ENCODE data around the gene WBP2. TPM values are rescaled to one million over a fixed set of nuclear protein-coding genes. Genes with fewer than 3 reads are reported as not detected.
"Not testable (repeated sequence)": the region's sequence is repeated elsewhere in the genome, so short reads cannot be mapped to it uniquely, and the experiment has no call there.

WBP2 gene
- total RNA-seq, 2 experiments from 2014 or later = 79.1 to 80.6 TPM

DNA sequence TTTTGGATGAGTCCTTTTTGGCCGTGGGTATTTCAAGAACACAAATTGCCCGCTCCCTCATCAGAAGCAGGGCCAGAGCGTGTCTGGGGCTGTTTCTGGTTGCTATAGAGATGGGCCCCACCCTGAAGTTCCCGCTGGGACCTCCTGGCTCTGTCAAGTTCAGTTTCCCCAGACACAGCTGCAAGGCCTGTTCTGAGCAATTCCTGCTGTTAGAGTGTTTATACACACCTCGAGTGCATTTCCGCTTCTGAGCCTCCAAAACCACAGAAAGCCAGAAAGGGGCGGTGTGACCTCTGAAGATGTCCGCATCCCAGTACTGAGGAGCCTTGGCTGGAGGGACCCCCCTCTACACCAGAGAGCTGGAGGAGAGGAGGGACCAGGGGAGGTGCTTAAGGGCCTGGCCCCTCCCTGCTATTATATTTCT lies 9.3 kb upstream of the WBP2 start:
- Mint-ChIP-seq H3K9me3 (no peaks in the 10 kb centered on the region), H3K4me1 (ENCODE audit: low read depth) (peaks cover 25% of the 10 kb centered on the region), H3K27ac (peak overlapping the region; percentile 70), H3K4me3 (peak overlapping the region; percentile 24), H3K36me3 (no peaks in the 10 kb centered on the region), H3K27me3 (no peaks in the 10 kb centered on the region)
- intact Hi-C loops (cut with micrococcal nuclease) = loop anchor here (1.0 to 2.0 kb wide), 3 partner anchors 9 to 30 kb away; partner anchors contain the start of gene WBP2
- CTCF ChIA-PET = interaction anchor here (0.7 kb wide), 1 partner anchor 12 kb away, joined by 3 read pairs; no protein-coding TSS in a partner anchor
- POLR2A ChIA-PET = interaction anchor here (1.1 to 1.6 kb wide), 4 partner anchors 9 to 20 kb away, joined by 3 to 9 read pairs (median 4); partner anchors contain the start of genes UNC13D and WBP2
- peak; percentile 75 for DNase-seq

GRCh38 chr17:75861927-75862317 lies 6.8 kb upstream of the WBP2 start:
- ChIA-PET CTCF (interaction anchor here (0.5 to 7.1 kb wide), 17 partner anchors 12 to 647 kb away, joined by 3 to 111 read pairs (median 8); partner anchors contain the start of genes TRIM47, TRIM65 and UNC13D), POLR2A (interaction anchor here (1.1 kb wide), 1 partner anchor 13 kb away, joined by 3 read pairs; no protein-coding TSS in a partner anchor)
- Mint-ChIP-seq H3K36me3 (no peaks in the 10 kb centered on the region), H3K9me3 (no peaks in the 10 kb centered on the region), H3K27ac (no peak overlapping the region), H3K27me3 (no peaks in the 10 kb centered on the region), H3K4me1 (ENCODE audit: low read depth) (peaks cover 37% of the 10 kb centered on the region), H3K4me3 (no peak overlapping the region)
- intact Hi-C loops (cut with micrococcal nuclease) = no loop called here
- no peak for DNase-seq

GRCh38 chr17:75859358-75859757 lies 4.2 kb upstream of the WBP2 start:
- peaks cover 35% of the 10 kb centered on the region for H3K4me1 Mint-ChIP-seq (ENCODE audit: low read depth)
- H3K9me3 Mint-ChIP-seq, H3K27ac Mint-ChIP-seq, H3K4me3 Mint-ChIP-seq, H3K27me3 Mint-ChIP-seq, H3K36me3 Mint-ChIP-seq: not testable (repeated sequence)
- peak; percentile 46 for DNase-seq
- intact Hi-C loops (cut with micrococcal nuclease) = loop anchor here (2.0 kb wide), 1 partner anchor 17 kb away; no protein-coding TSS in a partner anchor
- POLR2A ChIA-PET = interaction anchor here (0.9 to 1.6 kb wide), 3 partner anchors 16 to 49 kb away, joined by 3 to 5 read pairs (median 4); no protein-coding TSS in a partner anchor
- CTCF ChIA-PET = interaction anchor here (0.7 to 7.1 kb wide), 5 partner anchors 11 to 95 kb away, joined by 3 to 111 read pairs (median 8); partner anchors contain the start of gene TRIM47

- Mint-ChIP-seq H3K36me3 (peaks cover 2% of the 10 kb centered on the region), H3K9me3 (no peaks in the 10 kb centered on the region), H3K27ac (peak overlapping the region; percentile 86), H3K4me1 (ENCODE audit: low read depth) (peaks cover 38% of the 10 kb centered on the region), H3K27me3 (no peaks in the 10 kb centered on the region), H3K4me3 (no peak overlapping the region)
- ChIA-PET CTCF (interaction anchor here (0.7 to 3.7 kb wide), 19 partner anchors 8 to 221 kb away, joined by 3 to 45 read pairs (median 5); partner anchors contain the start of genes GALK1, TRIM47, TRIM65 and UNC13D), POLR2A (interaction anchor here (1.0 to 3.3 kb wide), 11 partner anchors 8 to 103 kb away, joined by 4 to 26 read pairs (median 5); partner anchors contain the start of genes TRIM65 and UNC13D)
- DNase-seq = no peak
- intact Hi-C loops (cut with micrococcal nuclease) = no loop called here
Measured at GRCh38 chr17:75856062-75856756, 1.1 kb upstream of the WBP2 start.

DNA sequence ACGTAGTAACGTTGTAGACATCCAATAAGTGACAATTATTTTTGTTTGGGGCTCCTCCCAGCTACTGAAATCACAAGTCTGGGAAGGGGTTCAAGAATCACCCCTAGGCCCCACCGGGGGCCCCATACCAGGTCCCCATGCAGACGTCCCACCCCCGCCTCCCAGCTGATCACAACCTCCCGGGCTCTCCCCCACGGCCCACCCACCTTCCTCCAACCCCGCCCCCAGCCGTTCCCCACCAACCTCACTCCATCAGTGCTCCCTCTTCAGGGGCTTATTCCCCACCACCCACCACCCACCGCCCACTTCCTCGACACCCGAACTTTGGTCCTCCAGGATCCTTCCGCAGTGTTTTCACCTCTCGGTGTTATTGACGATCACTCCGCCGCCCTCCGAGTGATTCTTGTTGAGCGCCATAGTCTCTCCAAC lies 240 bp downstream of the WBP2 start:
- no peak overlapping the region for H3K4me3 Mint-ChIP-seq
- peaks cover 3% of the 10 kb centered on the region for H3K36me3 Mint-ChIP-seq
- H3K27me3 Mint-ChIP-seq = no peaks in the 10 kb centered on the region
- ChIA-PET CTCF (interaction anchor here (0.6 to 3.7 kb wide), 20 partner anchors 10 to 222 kb away, joined by 3 to 45 read pairs (median 3); partner anchors contain the start of genes GALK1, SMIM5, TRIM65 and UNC13D), POLR2A (interaction anchor here (0.6 to 3.3 kb wide), 16 partner anchors 10 to 222 kb away, joined by 3 to 26 read pairs (median 4); partner anchors contain the start of genes GALK1, TRIM65, UNC13D and UNK)
- no peak overlapping the region for H3K27ac Mint-ChIP-seq
- peaks cover 35% of the 10 kb centered on the region for H3K4me1 Mint-ChIP-seq (ENCODE audit: low read depth)
- no peaks in the 10 kb centered on the region for H3K9me3 Mint-ChIP-seq
- intact Hi-C loops (cut with micrococcal nuclease) = loop anchor here (1.0 to 2.0 kb wide), 5 partner anchors 9 to 76 kb away; partner anchors contain the start of genes TRIM65 and UNK
- DNase-seq = no peak

GRCh38 chr17:75854101-75854748 lies 910 bp downstream of the WBP2 start:
- intact Hi-C loops (cut with micrococcal nuclease) = loop anchor here (2.0 kb wide), 1 partner anchor 43 kb away; the partner anchor contains the start of gene TRIM65
- ChIA-PET POLR2A (interaction anchor here (1.3 to 3.3 kb wide), 6 partner anchors 10 to 90 kb away, joined by 4 to 26 read pairs (median 7); partner anchors contain the start of genes GALK1, TRIM65 and UNC13D), CTCF (interaction anchor here (1.0 to 3.7 kb wide), 8 partner anchors 9 to 148 kb away, joined by 3 to 45 read pairs (median 12); partner anchors contain the start of genes GALK1, TRIM65 and UNC13D)
- Mint-ChIP-seq H3K27ac (no peak overlapping the region), H3K4me3 (no peak overlapping the region), H3K27me3 (no peaks in the 10 kb centered on the region), H3K9me3 (no peaks in the 10 kb centered on the region), H3K4me1 (ENCODE audit: low read depth) (peaks cover 31% of the 10 kb centered on the region), H3K36me3 (peaks cover 4% of the 10 kb centered on the region)
- DNase-seq = no peak

DNA sequence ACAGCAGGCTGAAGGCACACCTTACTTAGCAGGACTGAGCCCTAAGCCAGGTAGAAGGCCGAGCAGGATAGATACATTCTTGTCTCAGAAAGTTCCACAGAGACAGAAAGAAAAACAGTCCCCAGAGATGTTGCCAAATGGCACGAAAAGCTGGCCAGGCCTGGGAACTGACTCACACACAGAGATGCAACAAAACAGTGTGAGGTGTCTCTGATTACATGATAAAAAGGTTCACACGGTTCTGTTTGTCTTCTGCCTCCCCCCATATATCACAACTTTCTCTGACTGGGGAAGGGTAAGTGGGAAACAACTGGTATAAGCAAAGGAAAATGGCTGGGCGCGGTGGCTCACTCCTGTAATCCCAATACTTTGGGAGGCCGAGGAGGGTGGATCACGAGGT lies 1.7 kb downstream of the WBP2 start:
- H3K9me3 Mint-ChIP-seq = no peaks in the 10 kb centered on the region
- ChIA-PET POLR2A (interaction anchor here (3.2 to 3.3 kb wide), 2 partner anchors 9 to 23 kb away, joined by 17 to 26 read pairs; partner anchors contain the start of gene UNC13D), CTCF (interaction anchor here (3.1 to 3.5 kb wide), 3 partner anchors 8 to 89 kb away, joined by 12 to 45 read pairs (median 25); partner anchors contain the start of genes GALK1 and UNC13D)
- intact Hi-C loops (cut with micrococcal nuclease) = no loop called here
- no peak overlapping the region for H3K4me3 Mint-ChIP-seq
- H3K27ac Mint-ChIP-seq = peak overlapping the region; percentile 69
- no peak for DNase-seq
- H3K4me1 Mint-ChIP-seq (ENCODE audit: low read depth) = peaks cover 28% of the 10 kb centered on the region
- H3K36me3 Mint-ChIP-seq = peaks cover 5% of the 10 kb centered on the region
- no peaks in the 10 kb centered on the region for H3K27me3 Mint-ChIP-seq

GRCh38 chr17:75851693-75851991 lies 3.5 kb downstream of the WBP2 start:
- H3K9me3 Mint-ChIP-seq; DNase-seq; H3K4me3 Mint-ChIP-seq; POLR2A ChIA-PET; CTCF ChIA-PET; H3K27ac Mint-ChIP-seq; intact Hi-C loops (cut with micrococcal nuclease); H3K27me3 Mint-ChIP-seq: not testable (repeated sequence)
- Mint-ChIP-seq H3K36me3 (peaks cover 18% of the 10 kb centered on the region), H3K4me1 (ENCODE audit: low read depth) (peaks cover 26% of the 10 kb centered on the region)

DNA sequence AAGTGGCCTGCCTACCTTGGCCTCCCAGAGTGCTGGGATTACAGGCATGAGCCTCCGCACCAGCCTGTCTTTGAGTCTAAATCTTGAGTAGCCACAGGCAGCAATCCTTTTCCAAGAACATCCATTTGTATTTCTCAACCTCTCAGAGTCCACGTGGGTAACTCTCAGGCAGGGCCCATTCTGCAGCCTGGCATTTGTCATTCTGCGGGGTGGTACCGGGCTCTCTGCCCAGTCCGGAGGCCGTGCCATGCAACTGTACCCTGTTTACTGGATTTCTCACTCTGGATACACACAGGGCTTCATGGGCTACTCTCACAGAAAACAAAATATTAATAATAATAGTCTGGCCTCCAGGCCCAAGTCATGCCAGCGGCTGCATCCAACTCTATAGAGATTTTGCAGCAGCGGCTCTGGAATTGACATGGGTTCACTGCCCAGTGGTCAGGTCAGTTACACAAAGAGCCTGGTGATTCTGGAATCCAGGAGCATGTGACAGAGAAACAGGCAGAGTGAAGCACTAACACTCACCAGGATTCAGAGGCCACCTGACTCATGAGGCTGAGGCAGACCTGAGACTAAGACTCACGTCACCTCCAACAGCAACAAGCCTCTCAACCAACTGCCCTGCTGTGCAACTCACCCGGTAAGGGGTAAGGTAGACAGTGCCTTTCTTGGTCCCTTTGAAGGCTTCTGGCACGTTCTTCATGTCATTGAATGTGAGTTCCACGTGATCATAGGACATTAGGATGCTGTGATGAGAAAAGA lies 4.0 kb downstream of the WBP2 start:
- no peak overlapping the region for H3K27ac Mint-ChIP-seq
- CTCF ChIA-PET = interaction anchor here (1.0 to 5.2 kb wide), 5 partner anchors 10 to 97 kb away, joined by 3 to 25 read pairs (median 4); no protein-coding TSS in a partner anchor
- no peaks in the 10 kb centered on the region for H3K9me3 Mint-ChIP-seq
- intact Hi-C loops (cut with micrococcal nuclease) = no loop called here
- H3K4me1 Mint-ChIP-seq (ENCODE audit: low read depth) = peaks cover 21% of the 10 kb centered on the region
- H3K27me3 Mint-ChIP-seq = no peaks in the 10 kb centered on the region
- POLR2A ChIA-PET = no interaction called here
- H3K36me3 Mint-ChIP-seq = peaks cover 20% of the 10 kb centered on the region
- no peak overlapping the region for H3K4me3 Mint-ChIP-seq
- DNase-seq = no peak

GRCh38 chr17:75849724-75850123 lies 5.4 kb downstream of the WBP2 start:
- peaks cover 29% of the 10 kb centered on the region for H3K4me1 Mint-ChIP-seq (ENCODE audit: low read depth)
- intact Hi-C loops (cut with micrococcal nuclease) = no loop called here
- ChIA-PET CTCF (interaction anchor here (0.6 to 5.2 kb wide), 17 partner anchors 8 to 681 kb away, joined by 3 to 32 read pairs (median 4); partner anchors contain the start of genes GALK1, MRPL38, TRIM47 and UNK), POLR2A (interaction anchor here (0.9 kb wide), 1 partner anchor 74 kb away, joined by 4 read pairs; no protein-coding TSS in a partner anchor)
- no peak overlapping the region for H3K4me3 Mint-ChIP-seq
- H3K9me3 Mint-ChIP-seq = no peaks in the 10 kb centered on the region
- DNase-seq = no peak
- no peak overlapping the region for H3K27ac Mint-ChIP-seq
- no peaks in the 10 kb centered on the region for H3K27me3 Mint-ChIP-seq
- peaks cover 23% of the 10 kb centered on the region for H3K36me3 Mint-ChIP-seq

DNA sequence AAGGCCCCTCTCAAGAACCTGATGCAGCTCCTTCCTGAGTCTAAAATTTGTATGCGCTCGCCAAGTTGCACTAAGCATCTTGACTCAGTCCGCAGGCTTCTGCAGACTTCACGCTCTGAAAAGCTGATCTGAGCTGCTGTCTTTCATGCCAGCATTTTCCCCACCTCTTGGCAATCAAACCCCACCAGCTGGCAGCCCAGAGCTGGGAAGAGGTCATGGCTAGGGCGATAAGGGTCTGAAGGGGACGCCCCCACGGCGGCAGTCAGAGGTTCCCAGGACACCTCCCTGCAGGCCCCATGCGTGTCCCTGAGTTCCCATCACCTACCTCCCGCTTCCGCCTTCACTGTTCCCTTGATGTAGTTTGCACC lies 5.9 kb downstream of the WBP2 start:
- ChIA-PET POLR2A (interaction anchor here (0.9 kb wide), 1 partner anchor 73 kb away, joined by 4 read pairs; no protein-coding TSS in a partner anchor), CTCF (interaction anchor here (0.6 to 5.2 kb wide), 14 partner anchors 9 to 680 kb away, joined by 3 to 32 read pairs (median 6); partner anchors contain the start of genes GALK1, MRPL38, TRIM47 and UNK)
- Mint-ChIP-seq H3K4me3 (no peak overlapping the region), H3K27me3 (no peaks in the 10 kb centered on the region), H3K27ac (no peak overlapping the region), H3K4me1 (ENCODE audit: low read depth) (peaks cover 25% of the 10 kb centered on the region), H3K9me3 (no peaks in the 10 kb centered on the region), H3K36me3 (peaks cover 23% of the 10 kb centered on the region)
- intact Hi-C loops (cut with micrococcal nuclease) = no loop called here
- no peak for DNase-seq

Data from activated CD4-positive, alpha-beta memory T cell treated with anti-CD3 and anti-CD28 coated beads for 36 hours (primary cell).